ENCODE data around the gene SDK2. TPM values are rescaled to one million over a fixed set of nuclear protein-coding genes. Genes with fewer than 3 reads are reported as not detected.
A peak's percentile ranks its signal among the peaks of the same experiment; 100 is the strongest.

Gene SDK2
- total RNA-seq, 1 experiment from 2014 or later = 0.30 TPM

GRCh38 chr17:73365301-73365874, 278.9 kb downstream of the SDK2 start:
- no peak for DNase-seq (ENCODE audit: low read depth)

GRCh38 chr17:73364155-73364522, 280.1 kb downstream of the SDK2 start:
- no peak for DNase-seq (ENCODE audit: low read depth)

- no peak for DNase-seq (ENCODE audit: low read depth)
Measured at GRCh38 chr17:73363442-73364154, 280.6 kb downstream of the SDK2 start.

- DNase-seq (ENCODE audit: low read depth) = no peak
Measured at GRCh38 chr17:73362697-73363096, 281.5 kb downstream of the SDK2 start.

- no peak for DNase-seq (ENCODE audit: low read depth)
Measured at GRCh38 chr17:73360961-73361761, 283.1 kb downstream of the SDK2 start.

- DNase-seq (ENCODE audit: low read depth) = peak; percentile 24
Measured at GRCh38 chr17:73359987-73360410, 284.2 kb downstream of the SDK2 start.

- DNase-seq (ENCODE audit: low read depth) = no peak
Measured at GRCh38 chr17:73359352-73359751, 284.9 kb downstream of the SDK2 start.

GRCh38 chr17:73358668-73359067, 285.6 kb downstream of the SDK2 start:
- no peak for DNase-seq (ENCODE audit: low read depth)

- no peak for DNase-seq (ENCODE audit: low read depth)
Measured at GRCh38 chr17:73357981-73358380, 286.3 kb downstream of the SDK2 start.

- no peak for DNase-seq (ENCODE audit: low read depth)
Measured at GRCh38 chr17:73357318-73357717, 286.9 kb downstream of the SDK2 start.

GRCh38 chr17:73356561-73357170, 287.6 kb downstream of the SDK2 start:
- DNase-seq (ENCODE audit: low read depth) = no peak

GRCh38 chr17:73354423-73355284, 289.6 kb downstream of the SDK2 start:
- DNase-seq (ENCODE audit: low read depth) = no peak

GRCh38 chr17:73352261-73352660, 292.0 kb downstream of the SDK2 start:
- DNase-seq (ENCODE audit: low read depth) = no peak

GRCh38 chr17:73351764-73352163, 292.5 kb downstream of the SDK2 start:
- DNase-seq (ENCODE audit: low read depth) = no peak

- DNase-seq (ENCODE audit: low read depth) = no peak
Measured at GRCh38 chr17:73350864-73351263, 293.4 kb downstream of the SDK2 start.

GRCh38 chr17:73349647-73350046, 294.6 kb downstream of the SDK2 start:
- DNase-seq (ENCODE audit: low read depth) = no peak

- DNase-seq (ENCODE audit: low read depth) = no peak
Measured at GRCh38 chr17:73349138-73349537, 295.1 kb downstream of the SDK2 start.

- DNase-seq (ENCODE audit: low read depth) = no peak
Measured at GRCh38 chr17:73348829-73349095, 295.5 kb downstream of the SDK2 start.

GRCh38 chr17:73348018-73348828, 296.0 kb downstream of the SDK2 start:
- DNase-seq (ENCODE audit: low read depth) = no peak

GRCh38 chr17:73347351-73347750, 296.9 kb downstream of the SDK2 start:
- no peak for DNase-seq (ENCODE audit: low read depth)

Data from M059J (cell line).